ENCODE results near the gene GPR84. TPM values are rescaled to one million over a fixed set of nuclear protein-coding genes. Genes with fewer than 3 reads are reported as not detected.
"Not testable (repeated sequence)": the region's sequence is repeated elsewhere in the genome, so short reads cannot be mapped to it uniquely, and the experiment has no call there.

GPR84 gene
- total RNA-seq, 1 donor from 2014 or later: under 0.01 TPM

- DNase-seq (ENCODE audit: low read depth in 2 of 2): no peak
These were observed 8.1 kb downstream of the GPR84 start for GRCh38 chr12:54356228-54356627.

GRCh38 chr12:54355104-54355815 is 9.0 kb downstream of the GPR84 start:
- DNase-seq (ENCODE audit: low read depth in 2 of 2): no peak

DNA sequence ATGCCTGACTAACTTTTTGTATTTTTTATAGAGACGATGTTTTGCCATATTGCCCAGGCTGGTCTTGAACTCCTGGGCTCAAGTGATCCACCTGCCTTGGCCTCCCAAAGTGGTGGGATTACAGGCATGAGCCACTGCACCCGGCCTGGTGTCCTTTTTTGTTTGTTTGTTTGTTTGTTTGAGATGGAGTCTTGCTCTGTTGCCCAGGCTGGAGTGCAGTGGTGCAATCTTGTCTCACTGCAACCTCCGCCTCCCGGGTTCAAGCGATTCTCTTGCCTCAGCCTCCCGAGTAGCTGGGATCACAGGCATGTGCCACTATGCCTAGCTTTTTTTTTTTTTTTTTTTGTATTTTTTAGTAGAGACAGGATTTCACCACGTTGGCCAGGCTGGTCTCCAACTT is 10.0 kb downstream of the GPR84 start:
- DNase-seq (ENCODE audit: low read depth in 2 of 2): not testable (repeated sequence)

GRCh38 chr12:54352891-54353874 is 11.1 kb downstream of the GPR84 start:
- DNase-seq (ENCODE audit: low read depth in 2 of 2): no peak

GRCh38 chr12:54352022-54352531 is 12.2 kb downstream of the GPR84 start:
- no peak for DNase-seq (ENCODE audit: low read depth in 2 of 2)

DNA sequence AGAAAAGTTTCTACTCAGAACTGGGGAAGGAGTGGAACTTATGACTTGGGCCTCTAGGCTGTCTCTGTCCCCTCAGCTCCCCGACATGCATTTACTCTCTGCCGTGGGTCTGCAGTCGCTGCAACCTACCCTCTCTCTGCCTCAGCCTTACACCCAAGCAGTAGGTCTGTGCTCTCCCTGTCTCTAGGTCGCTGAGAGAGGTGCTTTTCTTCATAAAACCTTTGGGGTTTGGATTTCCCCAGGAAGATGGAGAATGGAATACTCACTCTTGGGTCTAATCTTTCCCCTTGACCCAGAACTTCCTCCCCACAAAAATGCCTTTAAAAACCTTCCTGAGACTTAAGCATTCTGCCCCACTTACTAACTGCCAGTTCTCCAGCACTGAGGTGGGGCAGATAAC is 12.9 kb downstream of the GPR84 start:
- DNase-seq (ENCODE audit: low read depth in 2 of 2): no peak

DNA sequence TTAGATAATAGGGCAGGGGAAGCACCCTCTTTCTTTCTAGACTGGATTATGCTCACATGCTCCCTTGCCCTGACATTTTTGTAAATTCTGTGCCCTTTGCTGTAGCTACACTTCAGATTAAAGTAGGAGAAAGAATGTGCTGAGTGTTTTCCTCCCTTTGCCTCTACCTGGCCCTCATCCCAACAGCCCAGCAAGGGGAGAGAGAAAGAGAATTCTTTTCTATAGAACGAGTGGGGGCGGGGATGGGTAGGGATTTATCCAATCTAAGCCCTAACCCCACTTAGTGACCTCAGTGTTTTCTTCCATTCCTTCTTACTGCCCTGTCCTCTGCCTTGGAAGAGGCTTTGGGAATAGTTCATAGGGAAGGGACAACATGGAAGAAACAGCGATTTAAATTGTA is 13.5 kb downstream of the GPR84 start:
- peak in 1 of 2 donors; percentile 18 for DNase-seq (ENCODE audit: low read depth in 2 of 2)

GRCh38 chr12:54349679-54350078 is 14.6 kb downstream of the GPR84 start:
- DNase-seq (ENCODE audit: low read depth in 2 of 2): no peak

- DNase-seq (ENCODE audit: low read depth in 2 of 2): no peak
These were observed 15.2 kb downstream of the GPR84 start for GRCh38 chr12:54349036-54349435.

GRCh38 chr12:54341378-54342300 is 22.6 kb downstream of the GPR84 start:
- DNase-seq (ENCODE audit: low read depth in 2 of 2): no peak

GRCh38 chr12:54340846-54341245 is 23.4 kb downstream of the GPR84 start:
- no peak for DNase-seq (ENCODE audit: low read depth in 2 of 2)

DNA sequence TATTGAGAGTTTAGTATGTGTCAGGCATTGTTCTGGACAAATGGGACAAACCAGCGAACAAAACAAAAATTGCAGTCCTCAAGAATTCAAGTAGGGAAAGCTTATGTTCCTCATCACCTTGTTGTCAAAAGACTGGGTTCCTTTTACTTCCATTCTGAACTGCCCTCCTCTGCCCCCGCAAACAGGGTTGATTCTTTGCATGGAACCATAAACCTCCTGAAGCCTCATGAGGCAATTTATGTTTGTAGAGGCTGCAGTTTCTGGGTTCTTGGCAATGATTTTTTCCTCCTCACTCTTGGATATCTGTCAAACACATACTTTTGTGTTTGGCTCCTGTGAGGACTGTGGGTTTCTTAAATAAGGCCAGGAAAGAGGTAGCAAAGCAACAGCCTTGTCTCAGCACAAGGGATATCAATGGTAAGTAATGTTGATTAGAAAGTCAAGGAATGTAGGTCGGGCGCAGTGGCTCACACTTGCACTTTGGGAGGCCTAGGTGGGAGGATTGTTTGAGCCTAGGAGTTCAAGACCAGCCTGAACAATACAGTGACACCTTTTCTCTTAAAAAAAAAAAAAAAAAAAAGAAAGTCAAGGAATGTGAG is 25.5 kb downstream of the GPR84 start:
- no peak for DNase-seq (ENCODE audit: low read depth in 2 of 2)

DNA sequence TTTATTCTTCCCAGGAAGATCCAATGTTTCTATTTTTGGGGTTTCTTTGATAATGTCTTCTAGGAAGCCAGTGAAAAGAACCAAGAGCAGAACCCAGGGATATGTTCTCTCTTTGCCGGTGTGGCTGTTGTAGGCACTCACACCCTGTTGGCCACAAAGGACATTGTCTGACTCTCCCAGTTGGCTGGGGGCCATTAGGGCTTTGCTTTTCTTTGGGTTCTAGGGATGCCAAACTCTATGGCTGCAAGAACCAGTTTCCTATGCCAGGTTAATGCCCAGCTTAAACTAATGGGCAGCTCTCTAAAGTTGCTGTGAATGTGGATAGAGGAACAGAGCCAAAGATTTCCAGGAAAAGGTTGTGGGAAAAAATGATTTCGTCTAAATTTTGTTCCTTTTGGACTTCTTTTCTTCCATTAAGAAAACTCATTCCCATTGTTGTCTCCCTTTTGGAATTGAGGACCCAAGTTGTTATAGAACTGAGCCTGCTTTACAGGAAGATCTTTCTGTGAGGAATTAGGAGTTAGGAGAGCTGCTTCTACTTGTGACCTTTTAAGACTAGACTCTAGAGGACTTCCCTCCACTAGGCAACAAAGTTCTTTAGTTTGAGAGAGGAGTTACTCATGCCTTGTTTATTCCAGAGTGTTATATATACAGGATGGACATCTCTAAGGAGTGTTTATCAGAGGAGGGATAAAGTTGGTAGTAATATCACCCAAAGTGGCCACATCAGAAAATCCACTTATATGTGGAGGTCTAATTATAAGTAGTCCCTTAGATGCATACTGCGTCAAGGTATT is 26.2 kb downstream of the GPR84 start:
- peak; percentile 22 for DNase-seq (ENCODE audit: low read depth in 2 of 2)

- peak in 1 of 2 donors; percentile 17 for DNase-seq (ENCODE audit: low read depth in 2 of 2)
These were observed 26.9 kb downstream of the GPR84 start for GRCh38 chr12:54337280-54337842.

- DNase-seq (ENCODE audit: low read depth in 2 of 2): no peak
These were observed 30.8 kb downstream of the GPR84 start for GRCh38 chr12:54333420-54334034.

- DNase-seq (ENCODE audit: low read depth in 2 of 2): no peak
These were observed 32.8 kb downstream of the GPR84 start for GRCh38 chr12:54331461-54331860.

GRCh38 chr12:54330442-54330841 is 33.8 kb downstream of the GPR84 start:
- no peak for DNase-seq (ENCODE audit: low read depth in 2 of 2)

DNA sequence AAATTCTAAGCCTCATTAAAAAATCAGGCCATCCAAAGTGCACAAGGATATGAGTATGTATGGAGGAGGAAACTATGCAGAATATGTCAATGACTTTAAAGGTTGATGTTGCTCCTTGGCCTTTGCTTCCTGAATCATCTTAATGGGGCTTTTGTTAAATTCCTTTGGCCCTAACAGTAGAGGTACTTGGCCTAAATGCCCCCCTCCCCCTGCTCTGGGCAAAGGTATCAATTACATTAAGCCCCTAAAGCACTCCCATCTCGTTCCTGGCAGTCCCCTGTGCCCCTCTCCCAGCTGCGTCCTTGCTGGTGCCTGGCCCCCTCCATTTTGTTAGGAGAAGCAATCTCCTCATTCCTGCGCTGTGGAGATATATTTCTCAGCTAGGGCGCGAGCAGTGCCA is 34.5 kb downstream of the GPR84 start:
- peak in 1 of 2 donors; percentile 21 for DNase-seq (ENCODE audit: low read depth in 2 of 2)
